ENCODE data around the gene C14orf180. TPM values are rescaled to one million over a fixed set of nuclear protein-coding genes. Genes with fewer than 3 reads are reported as not detected.

The C14orf180 gene
- total RNA-seq, 1 experiment from 2014 or later = not detected

GRCh38 chr14:104562606-104563005, 17.0 kb upstream of the C14orf180 start:
- CTCF ChIA-PET = interaction anchor here (0.6 to 1.3 kb wide), 5 partner anchors 53 to 485 kb away, joined by 3 to 4 read pairs (median 4); no protein-coding TSS in a partner anchor
- TF ChIP-seq RELA (CRISPR knock-in tag; IDR thresholded peaks at IDR 0.05; ENCODE audit: borderline replicate concordance) = no peak
- no peak for TF ChIP-seq ERG (CRISPR knock-in tag; IDR thresholded peaks at IDR 0.05)
- TF ChIP-seq ATF6 (CRISPR knock-in tag; IDR thresholded peaks at IDR 0.05) = no peak
- no peak for TF ChIP-seq ZBTB21 (CRISPR knock-in tag; IDR thresholded peaks at IDR 0.05; ENCODE audit: borderline replicate concordance)
- TF ChIP-seq USF2 (CRISPR knock-in tag; IDR thresholded peaks at IDR 0.05) = no peak
- no peak for TF ChIP-seq HMGA2 (CRISPR knock-in tag; IDR thresholded peaks at IDR 0.05)
- TF ChIP-seq PREB (CRISPR knock-in tag; IDR thresholded peaks at IDR 0.05; ENCODE audit: borderline replicate concordance) = no peak
- no peak for TF ChIP-seq ZNF423 (CRISPR knock-in tag; IDR thresholded peaks at IDR 0.05)
- TF ChIP-seq ZNF281 (CRISPR knock-in tag; IDR thresholded peaks at IDR 0.05) = no peak
- TF ChIP-seq MXD4 (CRISPR knock-in tag; IDR thresholded peaks at IDR 0.05; ENCODE audit: borderline replicate concordance) = no peak
- no peak for TF ChIP-seq GABPB1 (CRISPR knock-in tag; IDR thresholded peaks at IDR 0.05)
- no peak for TF ChIP-seq AFF4 (CRISPR knock-in tag; IDR thresholded peaks at IDR 0.05; ENCODE audit: borderline replicate concordance)
- H3K9me3 Mint-ChIP-seq = no peaks in the 10 kb centered on the region

More at GRCh38 chr14:104562606-104563005, 17.0 kb upstream of the C14orf180 start:
- H3K36me3 Mint-ChIP-seq = no peaks in the 10 kb centered on the region
- DNase-seq (ENCODE audit: low spot score) (no peak), ATAC-seq (no peak)
- POLR2A ChIA-PET = no interaction called here
- H3K27ac Mint-ChIP-seq = no peak overlapping the region
- H3K4me3 Mint-ChIP-seq = no peak overlapping the region
- H3K4me1 Mint-ChIP-seq = peaks cover 3% of the 10 kb centered on the region; the same call in 1 of the 2 replicates
- H3K27me3 Mint-ChIP-seq (ENCODE audit: low read depth) = no peaks in the 10 kb centered on the region
